Activated B cell treated with CpG ODN at 0.5 μM for 24 hours (primary cell): ENCODE measurements around the gene CTIF. TPM values are rescaled to one million over a fixed set of nuclear protein-coding genes. Genes with fewer than 3 reads are reported as not detected.

Experiments
- ATAC-seq: fragments of 200-7000 bp; cut with Tn5 transposase; one replicate; pipeline ENCODE4 v1.10.0; 2021; ENCODE audit warnings: low read depth, mild to moderate bottlenecking, moderate library complexity
- CTCF ChIA-PET: fragments of 350-600 bp; sonication (Branson Sonifier 250); formaldehyde crosslinking; loops from one replicate; lab custom pipeline; 2021; ENCODE audit warnings: antibody characterized with exemption; lab: Charles Lee
- POLR2A ChIA-PET: fragments of 350-600 bp; sonication (Branson Sonifier 250); formaldehyde crosslinking; loops from one replicate; lab custom pipeline; 2021; ENCODE audit warnings: antibody characterized with exemption; lab: Charles Lee
- DNase-seq: peaks from one replicate; pipeline ENCODE4 v3.0.0; 2022
- H3K27ac Mint-ChIP-seq: one replicate; pipeline ENCODE4 v1.8.0; 2020; ENCODE audit warnings: mixed read lengths
- H3K27me3 Mint-ChIP-seq: one replicate; pipeline ENCODE4 v1.8.0; 2021; ENCODE audit warnings: mixed read lengths
- H3K36me3 Mint-ChIP-seq: one replicate; pipeline ENCODE4 v1.8.0; 2021; ENCODE audit warnings: low read depth, mixed read lengths
- H3K4me1 Mint-ChIP-seq: one replicate; pipeline ENCODE4 v1.8.0; 2021; ENCODE audit warnings: mixed read lengths
- H3K4me3 Mint-ChIP-seq: one replicate; pipeline ENCODE4 v1.8.0; 2020; ENCODE audit warnings: mild to moderate bottlenecking, mixed read lengths
- H3K9me3 Mint-ChIP-seq: one replicate; pipeline ENCODE4 v1.8.0; 2020; ENCODE audit warnings: mixed read lengths
- CTCF ChIP-seq: fragments of 200-600 bp; IDR thresholded peaks from one replicate; pipeline ENCODE4 v1.8.0; 2022; ENCODE audit warnings: antibody characterized with exemption, mild to moderate bottlenecking
- intact Hi-C: fragments of 100-400 bp; cut with micrococcal nuclease; formaldehyde crosslinking; loops from one replicate; pipeline ENCODE4 v1.15.1; 2024
- total RNA-seq: library from RNA; stranded (reverse); gene quantifications from 2 replicates; pipeline ENCODE4 v1.2.3, GENCODE V29; 2022

Gene CTIF
- total RNA-seq, 1 donor from 2014 or later = 9.3 TPM

GRCh38 chr18:48660346-48661228 lies 121.8 kb downstream of the CTIF start:
- TF ChIP-seq CTCF = no peak
- CTCF ChIA-PET = no interaction called here
- intact Hi-C loops = no loop called here
- no peak overlapping the region for H3K4me3 Mint-ChIP-seq
- H3K27me3 Mint-ChIP-seq = no peaks in the 10 kb centered on the region
- no peaks in the 10 kb centered on the region for H3K4me1 Mint-ChIP-seq
- ATAC-seq = no peak
- no peak for DNase-seq
- POLR2A ChIA-PET = no interaction called here
- H3K27ac Mint-ChIP-seq = no peak overlapping the region
- peaks cover under 1% of the 10 kb centered on the region for H3K9me3 Mint-ChIP-seq
- peaks cover 3% of the 10 kb centered on the region for H3K36me3 Mint-ChIP-seq

- POLR2A ChIA-PET = no interaction called here
- CTCF ChIA-PET = no interaction called here
- H3K27me3 Mint-ChIP-seq = no peaks in the 10 kb centered on the region
- no peak overlapping the region for H3K27ac Mint-ChIP-seq
- no peaks in the 10 kb centered on the region for H3K4me1 Mint-ChIP-seq
- H3K9me3 Mint-ChIP-seq = peaks cover 6% of the 10 kb centered on the region
- no peak for ATAC-seq
- H3K4me3 Mint-ChIP-seq = no peak overlapping the region
- TF ChIP-seq CTCF = no peak
- DNase-seq = no peak
- intact Hi-C loops = no loop called here
- H3K36me3 Mint-ChIP-seq = peaks cover 9% of the 10 kb centered on the region
These were observed 122.6 kb downstream of the CTIF start for GRCh38 chr18:48661421-48661820.

GRCh38 chr18:48662011-48662661 lies 123.3 kb downstream of the CTIF start:
- Mint-ChIP-seq H3K4me3 (no peak overlapping the region), H3K36me3 (peaks cover 9% of the 10 kb centered on the region), H3K27ac (no peak overlapping the region), H3K27me3 (no peaks in the 10 kb centered on the region), H3K9me3 (peaks cover 6% of the 10 kb centered on the region), H3K4me1 (peaks cover under 1% of the 10 kb centered on the region)
- CTCF ChIA-PET = no interaction called here
- no peak for ATAC-seq
- no peak for DNase-seq
- POLR2A ChIA-PET = no interaction called here
- no peak for TF ChIP-seq CTCF
- intact Hi-C loops = no loop called here

- ATAC-seq (no peak), DNase-seq (no peak)
- Mint-ChIP-seq H3K27me3 (no peaks in the 10 kb centered on the region), H3K4me3 (no peak overlapping the region), H3K27ac (no peak overlapping the region), H3K9me3 (peaks cover 6% of the 10 kb centered on the region), H3K4me1 (peaks cover 12% of the 10 kb centered on the region), H3K36me3 (peaks cover 9% of the 10 kb centered on the region)
- ChIA-PET CTCF (no interaction called here), POLR2A (no interaction called here)
- intact Hi-C loops = no loop called here
- TF ChIP-seq CTCF = no peak
These were observed 124.5 kb downstream of the CTIF start for GRCh38 chr18:48663096-48663930.
